Measurements from ENCODE around the gene SMIM5.
A peak's percentile ranks its signal among the peaks of the same experiment; 100 is the strongest.
"Not testable (repeated sequence)": the region's sequence is repeated elsewhere in the genome, so short reads cannot be mapped to it uniquely, and the experiment has no call there.

SMIM5 gene, protein sequence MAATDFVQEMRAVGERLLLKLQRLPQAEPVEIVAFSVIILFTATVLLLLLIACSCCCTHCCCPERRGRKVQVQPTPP

DNA sequence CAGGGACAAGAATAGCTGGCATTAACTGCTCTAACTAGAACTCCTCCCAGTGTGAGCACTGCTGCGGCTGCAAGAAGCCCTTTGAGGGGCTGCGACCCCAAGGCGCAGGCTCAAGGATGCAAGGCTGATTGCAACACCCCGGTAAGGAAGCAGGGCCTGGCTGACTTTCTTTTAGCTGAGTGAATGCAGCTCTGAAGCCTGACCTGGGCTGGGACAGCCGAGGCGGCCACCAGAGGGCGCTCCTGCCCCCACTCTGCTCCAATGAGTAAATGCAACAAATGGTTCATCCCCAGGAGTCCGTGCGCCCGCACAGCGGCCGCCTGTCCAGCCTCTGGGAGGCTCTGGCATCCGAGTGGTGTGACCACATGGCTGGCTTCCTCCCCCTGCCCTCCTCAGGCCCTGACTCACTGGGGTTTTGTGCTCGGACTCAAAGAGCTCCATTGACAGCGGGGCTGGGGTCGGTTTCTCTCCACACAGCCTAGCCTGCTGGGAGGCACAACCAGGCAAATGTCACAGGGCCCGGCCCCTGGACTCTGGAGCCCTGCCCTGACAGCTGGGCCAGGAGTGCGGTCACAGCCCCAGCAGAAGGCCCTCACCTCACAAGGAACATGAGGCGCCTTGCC lies at the start of gene SMIM5:
TSS of gene SMIM5 (plus strand) at position 572 of the 623 bp plus-strand sequence. CDS start 6,768 bp downstream, outside the sequence.
- peak; percentile 91 for DNase-seq

DNA sequence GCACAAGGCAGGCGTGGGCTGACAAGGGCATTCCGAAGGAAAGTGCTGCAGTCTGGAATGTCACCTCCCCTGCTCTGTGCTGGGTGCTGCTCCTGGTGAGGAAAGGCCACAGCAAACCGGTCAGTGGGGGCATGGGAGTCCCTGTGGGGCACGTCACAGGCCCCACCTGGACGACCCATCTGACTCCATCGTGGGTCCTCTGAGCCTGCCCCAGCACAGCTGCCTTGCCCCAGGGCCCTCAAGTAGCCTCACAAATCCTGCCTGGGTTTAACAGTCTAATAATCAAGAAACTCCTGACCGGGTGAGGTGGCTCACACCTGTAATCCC lies 48.4 kb upstream of the SMIM5 start:
- no peak for DNase-seq

DNA sequence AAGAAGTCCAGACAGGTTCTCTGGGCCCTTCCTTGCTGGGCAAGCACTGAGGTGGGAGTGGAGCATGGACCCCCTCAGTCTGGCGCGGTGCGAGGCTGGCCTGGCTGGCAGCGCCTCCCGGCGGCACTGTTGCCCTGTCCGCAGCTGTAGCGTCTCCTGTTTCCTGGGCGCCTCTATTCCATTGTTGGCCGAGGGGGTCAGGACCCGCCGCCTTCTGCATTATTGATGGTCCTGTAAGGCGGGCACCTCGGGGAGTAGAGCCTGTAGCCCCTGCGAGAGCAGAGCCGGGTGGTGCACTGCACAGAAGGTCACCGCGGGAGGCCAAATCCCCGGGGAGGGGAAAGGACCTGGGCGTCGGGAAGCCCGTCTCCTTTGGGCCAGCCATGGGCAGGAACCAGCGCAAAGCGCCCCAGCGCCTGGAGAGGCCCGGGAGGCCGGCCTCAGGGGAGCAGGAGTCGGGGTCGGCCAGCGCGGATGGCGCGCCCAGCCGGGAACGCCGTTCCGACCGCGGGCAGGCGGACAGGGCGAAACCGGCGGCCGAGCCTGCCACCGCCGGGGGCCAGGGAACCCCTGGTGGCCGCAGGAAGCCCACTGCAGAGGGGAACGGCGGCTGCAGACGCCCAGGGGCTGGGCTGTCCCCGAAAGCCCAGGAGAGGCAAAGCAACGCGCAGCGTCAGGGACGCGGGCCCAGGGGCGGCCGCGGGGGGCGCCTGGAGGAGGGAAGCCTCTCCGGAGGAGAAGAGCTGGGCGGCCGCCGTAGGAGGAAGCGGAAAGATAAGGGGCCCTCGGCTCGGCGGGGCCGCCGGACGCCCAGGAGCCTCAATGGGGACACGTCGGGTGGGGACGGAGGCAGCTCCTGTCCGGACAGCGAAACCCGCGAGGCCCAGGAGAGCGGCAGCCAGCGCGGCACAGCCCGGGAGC lies 45.3 kb upstream of the SMIM5 start, which contains the start of gene MYO15B:
TSS of gene MYO15B (plus strand) at position 126 of the 921 bp plus-strand sequence. CDS start at position 384, 258 bp downstream.
- DNase-seq, result peak; percentile 86

DNA sequence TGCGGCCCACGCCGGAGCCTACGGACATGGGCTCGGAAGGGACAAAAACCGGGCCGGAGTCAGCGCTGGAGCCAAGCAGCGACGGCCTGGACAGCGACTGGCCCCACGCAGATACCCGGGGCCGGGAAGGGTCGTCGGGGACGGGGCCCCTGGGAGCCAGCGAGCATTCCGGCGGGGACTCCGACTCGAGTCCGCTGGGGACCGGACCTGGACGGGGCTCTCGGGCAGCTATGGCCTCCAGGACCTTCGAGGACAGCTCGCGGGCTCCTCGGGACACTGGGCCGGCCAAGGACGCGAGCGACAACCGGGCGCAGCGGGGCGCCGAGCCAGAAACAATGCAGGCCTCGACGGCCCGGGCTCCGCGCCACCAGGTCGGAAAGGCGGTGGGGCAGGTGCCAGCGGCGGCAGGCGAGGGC lies 44.6 kb upstream of the SMIM5 start:
- no peak for DNase-seq

DNA sequence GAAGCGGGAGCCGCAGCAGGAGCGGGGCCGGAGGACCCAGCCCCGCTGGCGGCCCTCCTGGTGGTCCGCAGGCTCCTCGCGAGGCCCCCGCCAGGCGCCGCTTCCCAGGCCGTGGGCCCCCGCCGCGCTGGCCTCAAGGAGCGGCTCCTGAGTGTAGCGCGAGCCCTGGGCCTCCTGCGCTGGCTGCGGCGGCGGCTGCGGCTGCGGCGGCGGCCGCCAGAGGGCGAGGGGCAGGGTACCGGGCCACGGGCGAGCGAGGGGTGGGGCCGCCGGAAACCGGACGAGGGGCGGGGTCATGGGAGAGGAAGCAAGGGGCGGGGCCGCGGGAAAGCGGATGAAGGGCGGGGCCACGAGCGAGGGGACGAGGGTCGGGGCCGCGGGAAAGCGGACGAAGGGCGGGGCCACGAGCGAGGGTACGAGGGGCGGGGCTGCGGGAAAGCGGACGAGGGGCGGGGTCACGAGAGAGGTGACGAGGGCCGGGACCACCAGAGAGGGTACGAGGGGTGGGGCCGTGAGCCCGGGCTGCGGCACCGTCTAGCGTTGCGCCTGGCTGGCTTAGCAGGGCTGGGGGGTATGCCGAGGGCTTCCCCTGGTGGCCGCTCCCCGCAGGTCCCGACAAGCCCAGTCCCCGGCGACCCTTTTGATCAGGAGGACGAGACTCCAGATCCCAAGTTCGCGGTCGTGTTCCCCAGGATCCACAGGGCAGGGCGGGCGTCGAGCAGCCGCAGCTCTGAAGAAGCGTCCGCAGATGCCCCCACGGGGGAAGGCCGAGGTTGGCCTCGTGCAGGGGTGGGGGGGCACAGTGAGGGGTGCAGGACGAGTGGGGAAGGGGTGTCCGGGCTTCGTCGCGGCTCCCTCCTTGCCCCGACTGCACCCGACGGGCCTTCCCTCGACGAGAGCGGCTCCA lies 44.0 kb upstream of the SMIM5 start:
- DNase-seq, result peak; percentile 97

DNA sequence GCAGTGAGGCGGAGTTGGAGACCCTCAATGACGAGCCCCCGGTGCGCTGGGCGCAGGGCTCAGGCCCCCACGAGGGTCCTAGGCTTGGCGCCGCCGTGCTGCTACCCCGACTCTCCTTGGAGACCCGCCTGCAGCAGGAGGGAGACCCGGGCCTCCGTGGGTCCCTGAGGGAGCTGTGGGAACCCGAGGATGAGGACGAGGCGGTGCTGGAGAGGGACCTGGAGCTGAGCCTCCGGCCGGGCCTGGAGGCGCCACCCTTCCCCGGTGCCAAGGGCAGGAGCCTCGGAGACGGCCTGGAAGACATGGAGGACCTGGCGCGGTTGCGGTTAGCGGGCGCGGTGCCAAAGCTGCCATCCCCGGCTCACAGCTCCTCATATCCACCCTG lies 43.3 kb upstream of the SMIM5 start:
- DNase-seq, result no peak

DNA sequence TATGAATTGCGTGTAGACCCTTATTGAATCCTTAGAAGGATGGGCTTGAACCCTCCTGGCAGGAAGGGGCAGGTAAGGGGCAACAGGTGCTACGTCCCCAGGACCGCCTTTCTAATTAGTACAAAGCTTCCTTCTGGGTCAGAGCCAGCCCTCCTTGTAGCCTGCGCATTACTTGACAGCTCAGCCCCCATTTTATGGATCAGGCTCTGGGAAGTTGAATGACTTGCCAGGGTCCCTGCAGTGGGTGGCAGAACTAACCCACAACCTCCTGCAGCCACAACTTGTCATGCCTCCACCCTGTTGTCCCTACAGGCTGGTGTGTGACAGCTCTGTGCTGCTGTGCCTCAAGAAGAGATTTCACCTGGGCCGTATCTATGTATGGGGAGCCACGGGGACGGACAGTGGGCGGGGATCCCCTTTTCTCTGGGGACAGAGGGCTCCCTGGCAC lies 42.9 kb upstream of the SMIM5 start:
- DNase-seq, result no peak

DNA sequence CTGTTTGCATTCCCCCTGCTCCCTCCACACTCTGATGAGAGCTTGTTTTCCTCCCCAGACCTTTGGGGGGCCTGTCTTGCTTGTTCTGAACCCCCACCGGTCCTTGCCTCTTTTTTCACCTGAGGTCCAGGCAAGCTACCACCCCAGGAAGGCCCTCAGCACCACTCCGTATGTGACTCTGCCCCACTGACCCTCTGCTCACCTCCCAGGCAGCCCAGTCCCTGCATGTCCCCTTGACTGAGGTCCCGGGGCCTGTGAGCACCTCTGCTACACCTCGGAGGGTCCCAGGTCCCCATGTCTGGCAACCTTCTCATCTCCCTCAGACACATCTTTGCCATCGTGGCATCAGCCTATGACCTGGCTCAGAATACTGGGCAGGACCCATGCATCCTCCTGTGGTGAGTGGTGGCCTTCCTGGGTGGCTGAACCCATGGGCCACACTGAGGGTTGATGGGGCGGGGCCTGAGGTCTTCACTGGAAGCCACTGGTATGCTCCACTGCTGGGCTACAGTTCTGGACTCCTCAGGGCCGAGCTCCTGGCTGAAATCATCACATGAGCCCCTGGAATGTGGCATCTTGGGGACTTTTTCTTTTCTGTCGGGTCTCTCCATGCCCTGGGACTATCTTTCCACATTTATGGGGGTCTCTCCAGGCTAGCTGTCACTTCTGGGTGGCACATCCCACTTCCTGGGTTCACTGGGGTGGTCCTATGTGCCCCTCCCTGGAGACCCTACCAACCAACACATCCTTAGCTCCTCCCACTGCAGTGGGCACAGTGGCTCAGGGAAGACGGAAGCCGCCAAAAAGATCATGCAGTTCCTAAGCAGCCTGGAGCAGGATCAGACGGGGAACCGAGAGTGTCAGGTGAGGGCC lies 42.1 kb upstream of the SMIM5 start:
- DNase-seq, result no peak

DNA sequence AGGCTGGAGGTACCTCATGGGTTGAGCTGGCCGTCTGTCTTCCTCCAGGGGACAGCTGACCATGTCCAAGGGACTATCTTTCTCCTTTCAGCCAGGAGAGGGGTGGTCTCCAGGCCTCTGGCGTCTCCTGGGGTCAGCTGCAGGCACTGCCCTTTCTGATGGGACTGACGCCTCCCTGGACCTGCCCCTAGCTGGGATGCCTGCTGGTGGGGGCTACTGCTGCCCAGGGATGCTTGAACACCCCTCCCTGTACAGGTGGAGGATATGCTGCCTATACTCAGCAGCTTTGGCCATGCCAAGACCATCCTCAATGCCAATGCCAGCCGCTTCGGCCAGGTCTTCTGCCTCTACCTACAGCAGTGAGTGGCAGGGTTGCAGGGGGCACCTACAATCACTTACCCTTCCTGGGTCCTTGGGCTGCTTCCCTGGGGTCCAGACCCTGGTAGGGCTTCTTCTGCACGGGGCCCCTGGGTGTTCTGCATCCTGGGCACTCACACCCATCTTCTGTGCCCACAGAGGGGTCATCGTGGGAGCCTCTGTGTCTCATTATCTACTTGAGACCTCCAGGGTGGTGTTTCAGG lies 41.4 kb upstream of the SMIM5 start:
- no peak for DNase-seq

DNA sequence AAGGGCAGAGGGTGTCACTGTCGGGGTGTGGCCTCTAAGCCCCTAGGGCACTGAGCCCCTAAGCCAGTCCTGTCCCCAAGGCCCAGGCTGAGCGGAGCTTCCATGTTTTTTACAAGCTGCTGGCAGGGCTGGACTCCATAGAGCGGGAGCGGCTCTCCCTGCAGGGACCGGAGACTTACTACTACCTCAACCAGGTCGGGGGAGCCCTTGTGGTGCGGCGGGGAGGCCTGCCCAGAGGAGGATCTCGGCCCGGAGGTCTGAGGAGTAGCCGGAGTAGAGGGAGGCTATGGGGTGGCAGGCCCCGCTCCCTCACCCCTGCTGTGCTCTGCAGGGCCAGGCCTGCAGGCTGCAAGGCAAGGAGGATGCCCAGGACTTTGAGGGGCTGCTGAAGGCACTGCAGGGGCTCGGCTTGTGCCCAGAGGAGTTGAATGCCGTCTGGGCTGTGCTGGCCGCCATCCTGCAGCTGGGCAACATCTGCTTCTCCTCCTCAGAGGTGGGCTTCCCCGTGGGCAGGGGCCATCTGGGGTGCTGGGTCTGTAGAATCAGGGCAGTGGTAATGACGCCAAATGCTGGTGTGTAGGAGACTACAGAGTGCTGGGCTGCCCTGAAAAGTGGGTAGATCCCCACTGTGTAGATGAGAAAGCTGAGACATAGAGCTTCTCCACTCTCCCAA lies 40.8 kb upstream of the SMIM5 start:
- no peak for DNase-seq

DNA sequence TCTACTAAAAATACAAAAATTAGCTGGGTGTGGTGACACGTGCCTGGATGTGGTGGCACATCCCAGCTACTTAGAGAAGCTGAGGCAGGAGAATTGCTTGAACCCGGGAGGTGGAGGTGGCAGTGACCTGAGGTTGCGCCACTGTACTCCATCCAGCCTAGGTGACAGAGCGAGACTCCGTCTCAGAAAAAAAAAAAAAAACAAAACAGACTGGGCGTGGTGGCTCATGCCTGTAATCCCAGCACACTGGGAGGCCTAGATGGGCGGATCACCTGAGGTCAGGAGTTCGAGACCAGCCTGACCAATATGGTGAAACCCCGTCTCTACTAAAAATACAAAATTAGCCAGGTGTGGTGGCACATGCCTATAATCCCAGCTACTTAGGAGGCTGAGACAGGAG lies 39.8 kb upstream of the SMIM5 start:
- DNase-seq, result not testable (repeated sequence)

DNA sequence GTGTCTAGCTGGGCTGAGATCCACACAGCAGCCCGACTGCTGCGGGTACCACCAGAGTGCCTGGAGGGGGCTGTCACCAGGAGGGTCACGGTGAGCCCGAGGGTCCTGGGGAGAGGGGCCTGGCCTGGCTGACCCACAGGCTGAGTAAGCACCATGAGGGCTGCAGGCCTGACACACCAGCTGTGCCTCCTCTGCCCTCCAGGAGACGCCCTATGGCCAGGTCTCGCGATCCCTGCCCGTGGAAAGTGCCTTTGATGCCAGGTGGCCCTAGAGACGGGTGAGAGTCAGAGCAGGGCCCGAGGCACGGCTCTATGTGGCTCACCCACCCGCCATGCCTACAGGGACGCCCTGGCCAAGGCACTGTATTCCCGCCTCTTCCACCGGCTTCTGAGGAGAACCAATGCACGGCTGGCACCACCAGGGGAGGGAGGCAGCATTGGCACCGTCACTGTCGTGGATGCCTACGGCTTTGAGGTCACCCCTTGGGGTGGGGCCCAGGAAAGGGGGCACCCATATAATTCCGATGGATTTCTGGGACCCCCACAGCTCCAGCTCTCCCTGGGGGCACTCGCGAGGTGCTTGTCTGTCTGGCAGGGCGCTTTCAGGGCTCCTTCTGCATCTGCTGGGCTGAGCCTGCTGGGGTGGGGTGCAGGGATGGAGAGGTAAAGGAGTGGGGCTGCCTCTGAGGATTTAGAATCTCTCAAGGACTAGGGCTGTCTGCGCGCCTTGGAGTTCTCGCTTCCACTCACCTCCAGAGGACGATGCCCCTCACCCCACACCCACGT lies 38.5 kb upstream of the SMIM5 start:
- no peak for DNase-seq

DNA sequence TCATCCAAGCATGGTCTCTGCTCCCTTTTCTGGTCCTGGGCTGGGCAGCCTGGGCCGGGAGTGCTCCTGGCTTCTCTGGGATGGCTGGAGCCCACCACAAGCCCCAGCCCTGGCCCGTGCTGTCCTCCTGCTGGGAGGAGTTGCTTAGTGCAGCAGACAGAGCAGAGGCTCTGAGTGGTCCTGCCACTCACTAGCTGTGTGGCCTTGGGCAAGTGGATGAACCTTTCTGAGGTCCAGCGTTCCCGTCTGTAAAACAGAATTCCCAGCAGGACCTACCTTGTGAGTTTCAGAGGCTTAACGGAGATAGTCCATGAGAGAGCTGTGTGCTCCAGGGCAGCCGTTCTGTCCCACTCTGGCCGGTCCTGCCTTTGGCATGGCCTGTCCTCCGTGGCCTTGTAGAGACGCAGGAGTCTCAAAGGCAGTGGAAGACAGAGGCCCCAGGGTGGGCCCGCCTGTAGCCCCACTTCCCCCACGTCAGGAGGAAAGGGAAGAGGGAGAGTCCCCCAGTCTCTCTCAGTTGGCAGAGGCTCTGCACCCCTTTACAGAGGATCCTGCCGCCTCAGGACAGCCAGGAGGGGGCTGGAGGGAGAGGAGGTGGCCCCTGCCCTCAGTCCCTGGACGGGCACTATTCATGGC lies 37.8 kb upstream of the SMIM5 start:
- no peak for DNase-seq

DNA sequence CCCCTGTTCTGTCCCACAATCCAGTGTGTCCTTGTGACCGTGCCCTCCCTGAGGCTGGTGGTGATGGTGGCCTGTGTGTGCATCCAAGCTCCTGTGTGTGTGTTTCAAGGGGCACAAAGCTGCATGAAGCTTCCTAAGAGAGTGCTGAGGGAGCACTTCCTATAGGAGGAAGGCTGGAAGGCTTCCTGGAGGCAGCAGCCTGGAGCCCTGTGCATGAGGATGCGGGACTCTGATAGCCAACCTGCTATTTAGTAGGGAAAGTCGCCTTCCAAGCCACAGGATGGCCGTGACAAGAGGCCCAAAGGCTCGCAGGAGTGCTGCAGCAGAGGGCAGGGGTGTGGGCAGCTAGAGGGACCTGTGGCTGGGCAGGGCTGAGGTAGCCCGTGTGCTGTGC lies 37.3 kb upstream of the SMIM5 start:
- no peak for DNase-seq

DNA sequence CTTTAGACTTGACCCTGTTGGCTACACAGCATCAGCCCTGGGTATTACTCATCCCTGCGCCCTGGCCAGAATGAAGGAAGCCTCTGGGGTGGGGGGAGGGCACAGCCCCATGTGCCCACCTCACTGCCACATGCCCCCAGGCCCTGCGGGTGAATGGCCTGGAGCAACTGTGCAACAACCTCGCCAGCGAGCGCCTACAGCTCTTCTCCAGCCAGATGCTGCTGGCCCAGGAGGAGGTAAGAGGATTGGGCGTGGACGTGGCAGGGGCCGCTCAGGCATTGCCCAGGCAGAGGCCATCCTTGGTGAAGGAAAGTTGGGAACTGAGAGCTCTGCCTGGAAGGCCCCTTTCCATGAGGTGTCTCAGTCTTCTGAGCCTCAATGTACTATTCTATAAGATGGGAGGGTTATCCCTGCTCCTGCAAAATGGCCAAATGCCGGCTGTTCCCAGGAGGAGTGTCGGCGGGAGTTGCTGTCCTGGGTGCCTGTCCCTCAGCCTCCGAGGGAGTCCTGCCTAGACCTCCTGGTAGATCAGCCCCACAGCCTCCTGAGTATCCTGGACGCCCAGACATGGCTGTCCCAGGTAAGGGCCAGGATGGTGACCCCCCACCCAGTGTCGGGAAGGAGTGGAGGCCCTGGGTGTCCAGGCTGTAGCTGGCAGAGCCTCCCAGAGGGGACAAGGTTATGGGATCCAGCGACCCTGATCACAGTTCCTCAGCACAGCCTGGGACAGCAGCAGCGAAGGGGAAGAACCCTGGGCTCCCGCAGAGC lies 36.7 kb upstream of the SMIM5 start:
- DNase-seq, result no peak

DNA sequence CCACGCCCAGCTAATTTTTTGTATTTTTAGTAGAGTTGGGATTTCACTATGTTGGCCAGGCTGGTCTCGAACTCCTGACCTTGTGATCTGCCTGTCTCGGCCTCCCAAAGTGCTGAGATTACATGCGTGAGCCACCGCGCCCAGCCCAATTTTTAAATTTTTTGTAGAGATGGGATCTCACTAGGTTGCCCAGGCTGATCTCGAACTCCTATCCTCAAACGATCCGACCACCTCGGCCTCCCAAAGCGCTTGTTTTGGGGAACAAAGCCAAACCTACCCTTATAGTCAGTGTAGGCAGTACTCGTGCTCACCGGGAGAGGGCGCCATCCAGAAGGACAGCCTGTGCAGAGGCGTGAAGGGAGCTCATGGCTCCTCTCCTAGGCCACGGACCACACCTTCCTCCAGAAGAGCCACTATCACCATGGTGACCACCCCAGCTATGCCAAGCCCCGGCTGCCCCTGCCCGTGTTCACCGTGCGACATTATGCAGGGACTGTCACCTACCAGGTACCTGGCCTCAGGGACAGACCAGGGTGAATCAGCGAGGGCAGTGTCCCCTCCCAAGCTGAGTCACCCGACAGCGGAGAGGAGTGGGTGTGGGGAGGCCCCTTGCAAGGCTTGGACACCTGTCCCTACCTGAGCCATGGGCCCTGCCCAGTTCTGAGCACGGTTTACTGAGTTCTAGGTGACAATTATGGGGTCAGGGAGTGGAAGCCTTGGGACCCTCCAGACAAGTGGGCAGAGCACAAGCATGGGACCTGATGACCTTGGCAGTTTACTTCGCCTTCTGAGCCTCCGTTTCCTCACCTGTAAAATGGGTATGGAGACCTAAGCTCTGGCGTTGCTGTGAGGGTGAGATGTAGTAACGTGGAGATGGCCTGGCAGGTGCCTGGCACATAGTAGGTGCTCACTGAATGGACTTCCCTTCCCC lies 31.9 kb upstream of the SMIM5 start:
- DNase-seq, result peak; percentile 83

DNA sequence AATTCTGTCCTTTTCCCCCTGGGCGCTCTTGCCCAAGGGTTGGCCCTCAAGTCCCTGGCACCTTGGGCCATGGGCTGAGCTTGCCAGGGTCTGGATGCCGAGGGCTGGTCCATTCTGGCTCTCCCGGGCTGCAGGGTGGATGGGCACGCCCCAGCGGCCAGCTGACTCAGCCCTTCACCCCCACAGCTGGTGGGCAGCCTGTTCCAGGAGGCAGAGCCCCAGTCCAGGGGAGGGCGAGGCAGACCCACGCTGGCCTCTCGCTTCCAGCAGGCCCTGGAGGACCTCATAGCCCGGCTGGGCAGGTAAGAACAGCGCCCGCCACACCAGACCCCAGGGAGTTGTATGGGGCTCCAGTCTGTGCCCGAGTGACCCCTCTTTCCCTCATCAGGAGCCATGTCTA lies 30.6 kb upstream of the SMIM5 start:
- DNase-seq, result no peak

DNA sequence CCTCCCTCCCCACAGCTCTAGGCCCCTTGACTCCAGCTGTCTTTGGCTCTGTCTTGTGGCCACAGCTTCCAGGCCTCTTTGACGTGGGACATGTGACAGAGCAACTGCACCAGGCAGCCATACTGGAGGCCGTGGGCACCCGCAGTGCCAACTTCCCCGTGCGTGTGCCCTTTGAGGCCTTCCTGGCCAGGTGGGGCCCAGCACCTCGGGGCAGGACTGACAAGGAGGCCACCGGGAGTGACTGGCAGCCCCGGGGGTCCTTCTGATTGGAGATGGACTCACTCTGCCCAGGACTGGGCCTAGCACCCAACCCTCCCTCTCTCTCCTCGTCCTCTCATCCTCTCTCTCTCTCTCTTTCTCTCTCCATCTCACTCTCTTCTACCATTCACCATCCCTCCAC lies 30.1 kb upstream of the SMIM5 start:
- no peak for DNase-seq
